H1 (cell line): ENCODE data around the gene IQGAP1. TPM values are rescaled to one million over a fixed set of nuclear protein-coding genes. Genes with fewer than 3 reads are reported as not detected.

Experiments used
- CTCF ChIA-PET: fragments of 300-600 bp; sonication (Branson Sonifier 250); formaldehyde crosslinking; loops from one replicate; lab custom pipeline; 2021; ENCODE audit not compliant: partially characterized antibody; lab: Charles Lee
- POLR2A ChIA-PET: fragments of 300-600 bp; sonication (Branson Sonifier 250); formaldehyde crosslinking; loops from one replicate; lab custom pipeline; 2021; ENCODE audit warnings: inconsistent platforms; ENCODE audit not compliant: partially characterized antibody; lab: Charles Lee
- DNase-seq, 2 experiments: peaks; one replicate each; pipeline versions ENCODE4 v3.0.0 to v3.0.0-alpha.2; 2010 to 2022; ENCODE audit warnings: low spot score in 2 of 2, low read depth in 1 of 2, mixed read lengths in 1 of 2
- FAIRE-seq: peaks from 2 replicates; lab custom pipeline; 2011; peaks lifted over from hg19 to GRCh38; lab: Jason Lieb, UNC
- H2AFZ ChIP-seq: 2 replicates; pipeline ENCODE4 v1.8.1; 2012; ENCODE audit warnings: low read length, inconsistent platforms
- H2AK5ac ChIP-seq: 2 replicates; pipeline ENCODE4 v1.6.1; 2013; ENCODE audit warnings: low read depth, low read length
- H2BK120ac ChIP-seq: replicated peaks from 2 replicates; pipeline ENCODE3; 2013; ENCODE audit warnings: low read depth, low read length, inconsistent platforms
- H2BK12ac ChIP-seq: 2 replicates; pipeline ENCODE4 v1.6.1; 2013; ENCODE audit warnings: low read depth, low read length
- H2BK15ac ChIP-seq: 2 replicates; pipeline ENCODE4 v1.6.1; 2013; ENCODE audit warnings: low read length
- H2BK20ac ChIP-seq: 2 replicates; pipeline ENCODE4 v1.6.1; 2013; ENCODE audit warnings: low read length
- H2BK5ac ChIP-seq: 2 replicates; pipeline ENCODE4 v1.6.1; 2013; ENCODE audit warnings: low read depth, low read length
- H3K14ac ChIP-seq: 2 replicates; pipeline ENCODE4 v1.6.1; 2013; ENCODE audit warnings: inconsistent platforms; ENCODE audit not compliant: insufficient read length
- H3K18ac ChIP-seq: 2 replicates; pipeline ENCODE4 v1.6.1; 2013; ENCODE audit warnings: low read length; ENCODE audit errors: extremely low read depth
- H3K23ac ChIP-seq: 2 replicates; pipeline ENCODE4 v1.6.1; 2013; ENCODE audit warnings: inconsistent platforms; ENCODE audit not compliant: insufficient read length
- H3K23me2 ChIP-seq: 2 replicates; pipeline ENCODE4 v1.6.1; 2013; ENCODE audit warnings: low read depth, low read length
- H3K27ac ChIP-seq: 2 replicates; pipeline ENCODE4 v1.6.1; 2011; ENCODE audit warnings: low read depth, low read length, inconsistent platforms
- H3K27me3 ChIP-seq, 4 experiments: replicated peaks in 1 of 4; 1 replicate in 1 of 4; 2 replicates in 3 of 4; pipeline versions ENCODE4 v1.6.1 to v1.8.1; 2011 to 2013; ENCODE audit warnings: low read length in 3 of 4, mild to moderate bottlenecking in 3 of 4, inconsistent platforms in 2 of 4, mixed read lengths in 2 of 4, moderate library complexity in 1 of 4; ENCODE audit not compliant: control insufficient read depth in 3 of 4, insufficient read depth in 3 of 4; ENCODE audit errors: extremely low read depth in 1 of 4
- H3K36me3 ChIP-seq, 4 experiments: 2 replicates each; pipeline versions ENCODE4 v1.6.1 to v1.8.1; 2011 to 2013; ENCODE audit warnings: mild to moderate bottlenecking in 4 of 4, low read length in 3 of 4, moderate library complexity in 2 of 4, control low read depth in 1 of 4, inconsistent platforms in 1 of 4; ENCODE audit not compliant: insufficient read depth in 4 of 4, control insufficient read depth in 2 of 4
- H3K4ac ChIP-seq: replicated peaks from 2 replicates; pipeline ENCODE3; 2013; ENCODE audit warnings: low read length, low read depth, mixed read lengths, inconsistent platforms; ENCODE audit not compliant: insufficient read length
- H3K4me1 ChIP-seq, 4 experiments: replicated peaks in 1 of 4; 1 replicate in 1 of 4; 2 replicates in 3 of 4; pipeline versions ENCODE4 v1.6.1 to v1.8.1; 2011 to 2013; ENCODE audit warnings: low read length in 3 of 4, inconsistent platforms in 2 of 4, mixed read lengths in 1 of 4; ENCODE audit not compliant: insufficient read depth in 4 of 4, control insufficient read depth in 3 of 4
- H3K4me2 ChIP-seq, 2 experiments: 2 replicates each; pipeline versions ENCODE4 v1.6.1 to v1.8.1; 2011 to 2013; ENCODE audit warnings: low read depth in 2 of 2, low read length in 2 of 2, control low read depth in 1 of 2, inconsistent platforms in 1 of 2, mild to moderate bottlenecking in 1 of 2; ENCODE audit not compliant: insufficient read depth in 1 of 2
- H3K4me3 ChIP-seq, 4 experiments: fragments of 200-600, 300-600 bp in 1 of 4; sonication (generic), shearing (Covaris generic), sonication (Bioruptor Twin) in 1 of 4; 2 replicates each; pipeline versions ENCODE4 v1.5.1 to v1.8.1; 2011 to 2016; ENCODE audit warnings: low read length in 4 of 4, low read depth in 3 of 4, control low read depth in 2 of 4, inconsistent platforms in 2 of 4, mild to moderate bottlenecking in 2 of 4, mixed read lengths in 1 of 4, moderate library complexity in 1 of 4; ENCODE audit not compliant: insufficient read depth in 2 of 4; ENCODE audit errors: extremely low read depth in 1 of 4
- H3K56ac ChIP-seq: replicated peaks from 2 replicates; pipeline ENCODE3; 2013; ENCODE audit warnings: low read depth, mild to moderate bottlenecking, mixed read lengths, low read length, inconsistent platforms; ENCODE audit not compliant: insufficient read length
- H3K79me1 ChIP-seq: 2 replicates; pipeline ENCODE4 v1.6.1; 2013; ENCODE audit warnings: low read depth, low read length, control low read depth
- H3K79me2 ChIP-seq, 2 experiments: 2 replicates each; pipeline versions ENCODE4 v1.6.1 to v1.8.1; 2012 to 2013; ENCODE audit warnings: low read length in 2 of 2, mild to moderate bottlenecking in 2 of 2, inconsistent platforms in 1 of 2; ENCODE audit not compliant: insufficient read depth in 2 of 2, control insufficient read depth in 1 of 2
- H3K9ac ChIP-seq, 4 experiments: replicated peaks in 1 of 4; 1 replicate in 1 of 4; 2 replicates in 3 of 4; pipeline versions ENCODE4 v1.6.1 to v1.8.1; 2011 to 2013; ENCODE audit warnings: low read depth in 3 of 4, low read length in 3 of 4, control low read depth in 2 of 4, mild to moderate bottlenecking in 2 of 4, moderate library complexity in 2 of 4, inconsistent platforms in 1 of 4; ENCODE audit errors: extremely low read depth in 1 of 4
- H3K9me3 ChIP-seq, 2 experiments: 2 replicates each; pipeline versions ENCODE4 v1.6.1 to v1.8.1; 2012 to 2013; ENCODE audit warnings: mild to moderate bottlenecking in 2 of 2, moderate library complexity in 2 of 2, control low read depth in 1 of 2, inconsistent platforms in 1 of 2, low read depth in 1 of 2, low read length in 1 of 2, mixed read lengths in 1 of 2; ENCODE audit not compliant: insufficient read depth in 2 of 2
- H4K20me1 ChIP-seq, 2 experiments: replicated peaks in 1 of 2; 2 replicates each; pipeline versions ENCODE3 to v1.8.1; 2011 to 2013; ENCODE audit warnings: inconsistent platforms in 2 of 2, low read length in 2 of 2, mild to moderate bottlenecking in 1 of 2; ENCODE audit not compliant: insufficient read depth in 2 of 2, control insufficient read depth in 1 of 2
- H4K5ac ChIP-seq: 2 replicates; pipeline ENCODE4 v1.6.1; 2013; ENCODE audit warnings: low read length, low read depth, mixed read lengths, inconsistent platforms; ENCODE audit not compliant: insufficient read length
- H4K8ac ChIP-seq: 2 replicates; pipeline ENCODE4 v1.8.0; 2013; ENCODE audit warnings: mild to moderate bottlenecking, moderate library complexity, low read length, inconsistent platforms; ENCODE audit not compliant: insufficient read depth; ENCODE audit errors: extremely low read depth
- H4K91ac ChIP-seq: replicated peaks from 2 replicates; pipeline ENCODE3; 2013; ENCODE audit warnings: low read length, mixed read lengths, inconsistent platforms; ENCODE audit not compliant: insufficient read length
- CREB1 ChIP-seq: IDR thresholded peaks from 2 replicates; pipeline ENCODE4 v1.6.1; 2012; ENCODE audit warnings: inconsistent platforms
- EGR1 ChIP-seq: IDR thresholded peaks from 2 replicates; pipeline ENCODE4 v1.6.1; 2011; ENCODE audit warnings: low read depth, low read length, borderline replicate concordance
- JUND ChIP-seq: IDR thresholded peaks from 2 replicates; pipeline ENCODE4 v1.6.1; 2011; ENCODE audit warnings: mild to moderate bottlenecking, improper control_type of control experiment, low read length
- NANOG ChIP-seq: IDR thresholded peaks from 2 replicates; pipeline ENCODE4 v1.6.1; 2011; ENCODE audit warnings: low read length, low read depth, mild to moderate bottlenecking, inconsistent platforms; ENCODE audit not compliant: insufficient read depth, poor library complexity, severe bottlenecking
- PHF8 ChIP-seq: fragments of 200-600 bp; sonication (generic); conservative IDR thresholded peaks from 2 replicates; pipeline ENCODE4 v1.7.1; 2012; ENCODE audit warnings: low read depth, mild to moderate bottlenecking, inconsistent platforms, low read length, moderate library complexity
- RAD21 ChIP-seq, 2 experiments: IDR thresholded peaks in 1 of 2; conservative IDR thresholded peaks in 1 of 2; 2 replicates each; pipeline ENCODE4 v1.6.1; 2011; ENCODE audit warnings: low read depth in 2 of 2, low read length in 2 of 2, improper control_type of control experiment in 1 of 2, inconsistent platforms in 1 of 2, mild to moderate bottlenecking in 1 of 2, moderate library complexity in 1 of 2
- RBBP5 ChIP-seq: IDR thresholded peaks from 2 replicates; pipeline ENCODE4 v1.7.1; 2012; ENCODE audit warnings: low read depth, mild to moderate bottlenecking, inconsistent platforms, low read length, moderate library complexity, borderline replicate concordance
- RFX5 ChIP-seq: IDR thresholded peaks from 2 replicates; pipeline ENCODE4 v1.6.1; 2011; ENCODE audit warnings: low read depth, low read length, improper control_type of control experiment, borderline replicate concordance
- SP4 ChIP-seq: IDR thresholded peaks from 2 replicates; pipeline ENCODE4 v1.6.1; 2012; ENCODE audit warnings: low read length, inconsistent platforms
- SRF ChIP-seq: IDR thresholded peaks from 2 replicates; pipeline ENCODE4 v1.6.1; 2011; ENCODE audit warnings: mild to moderate bottlenecking, low read depth, low read length, moderate library complexity
- TCF12 ChIP-seq: IDR thresholded peaks from 2 replicates; pipeline ENCODE4 v1.6.1; 2011; ENCODE audit warnings: low read depth, mild to moderate bottlenecking, low read length
- YY1 ChIP-seq: IDR thresholded peaks from 2 replicates; pipeline ENCODE4 v1.6.1; 2011; ENCODE audit warnings: low read depth, mild to moderate bottlenecking, low read length
- WGBS, 2 experiments: shearing (Covaris generic) in 1 of 2; methylation state at CpG; one replicate each; pipeline versions ENCODE4 v1.1.6 to v1.1.7; 2013 to 2015; ENCODE audit warnings: low lambda C conversion rate in 2 of 2, mixed read lengths in 2 of 2, inconsistent platforms in 1 of 2, low coverage in 1 of 2, missing lambda C conversion rate in 1 of 2; ENCODE audit not compliant: insufficient replicate concordance in 2 of 2, insufficient coverage in 1 of 2, insufficient read length in 1 of 2; ENCODE audit errors: extremely low coverage in 1 of 2, missing lambda C conversion rate in 1 of 2; 5-methylcytosine and 5-hydroxymethylcytosine counted together
- polyA plus RNA-seq, 7 experiments: library from polyadenylated mRNA; depleted of rRNA in 3 of 7; stranded (reverse) in 5 of 7; unstranded in 2 of 7; fragments of >200 nt in 5 of 7; fragments of 200-250 nt in 2 of 7; gene quantifications; 1 replicate in 5 of 7; 2 replicates in 1 of 7; 4 replicates in 1 of 7; pipeline versions ENCODE4 v1.2.1 to v1.2.3, GENCODE V29; 2011 to 2013; ENCODE audit warnings: missing spikeins in 2 of 7, mixed read lengths in 2 of 7
- total RNA-seq: library from RNA; stranded (reverse); fragmentation: NEBNext Ultra II Directional; extraction: Animal tissue kit (Norgen Biotek cat#: 25700); gene quantifications from 2 replicates; pipeline ENCODE4 v1.2.1, GENCODE V29; 2021
- TF ChIP-seq, protein P1 (sequence below): IDR thresholded peaks from 2 replicates; pipeline ENCODE4 v1.6.1; 2011; ENCODE audit warnings: low read length, improper control_type of control experiment
- TF ChIP-seq, protein P2 (sequence below): IDR thresholded peaks from 2 replicates; pipeline ENCODE4 v1.6.1; 2012; ENCODE audit warnings: inconsistent platforms

Gene IQGAP1
- total and polyA plus RNA-seq, 2 of the 8 experiments (the other 6 are each of a cell fraction or from before 2014, with no cell fraction given), result 56.0 to 138 TPM

DNA sequence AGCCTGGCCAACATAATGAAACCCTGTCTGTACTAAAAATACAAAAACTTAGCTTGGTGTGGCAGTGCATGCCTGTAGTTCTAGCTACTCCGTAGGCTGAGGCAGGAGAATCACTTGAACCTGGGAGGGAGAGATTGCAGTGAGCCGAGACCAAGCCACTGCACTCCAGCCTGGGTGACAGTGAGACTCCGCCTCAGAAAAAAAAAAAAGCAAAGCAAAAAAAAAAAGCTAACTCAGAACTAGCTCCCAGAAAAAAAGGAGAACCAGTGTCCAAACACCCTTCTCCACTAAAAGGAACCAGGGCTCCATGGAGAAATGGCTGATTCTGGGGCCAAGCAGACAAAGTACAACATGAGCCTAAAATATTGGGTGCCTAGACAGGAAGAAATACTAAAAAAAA, 124.9 kb downstream of the IQGAP1 start:
- Histone ChIP-seq H3K9me3 (no peaks in the 10 kb centered on the region), H3K4ac (no peak overlapping the region), H3K56ac (no peak overlapping the region), H4K8ac (no peak overlapping the region), H3K27me3 (no peaks in the 10 kb centered on the region), H2BK12ac (no peak overlapping the region), H3K4me2 (no peak overlapping the region), H2AK5ac (no peak overlapping the region), H3K23me2 (no peaks in the 10 kb centered on the region), H3K23ac (no peak overlapping the region), H4K5ac (no peak overlapping the region), H3K36me3 (no peaks in the 10 kb centered on the region), H3K27ac (no peak overlapping the region), H4K91ac (no peak overlapping the region), H3K14ac (no peak overlapping the region), H2AFZ (no peak overlapping the region), H4K20me1 (no peaks in the 10 kb centered on the region), H3K18ac (no peak overlapping the region), H2BK120ac (no peak overlapping the region), H2BK5ac (no peak overlapping the region), H3K4me1 (no peaks in the 10 kb centered on the region), H2BK15ac (no peak overlapping the region), H3K9ac (no peak overlapping the region), H3K79me2 (no peaks in the 10 kb centered on the region), H2BK20ac (no peak overlapping the region), H3K4me3 (no peak overlapping the region), H3K79me1 (no peaks in the 10 kb centered on the region)
- DNase-seq (no peak), FAIRE-seq (no peak)
- 100% methylated on average over 1 of the region's 3 CpGs; no CpG with 5 or more reads in 1 of the 2 experiments for WGBS, 2 experiments
- CTCF ChIA-PET, result interaction anchor here (0.6 to 3.0 kb wide), 4 partner anchors 10 to 220 kb away, joined by 3 to 14 read pairs (median 3); no protein-coding TSS in a partner anchor
- POLR2A ChIA-PET, result interaction anchor here (0.6 kb wide), 1 partner anchor 759 kb away, joined by 4 read pairs; no protein-coding TSS in a partner anchor
- TF ChIP-seq TCF12, result no peak
- TF ChIP-seq JUND, result no peak
- TF ChIP-seq SP4, result no peak
- TF ChIP-seq RFX5, result no peak
- no peak for TF ChIP-seq SRF
- TF ChIP-seq EGR1, result no peak
- TF ChIP-seq RAD21 (IDR thresholded peaks at IDR 0.05 in 1 of 2, conservative IDR thresholded peaks at IDR 0.05 in 1 of 2; ENCODE audit: low read depth in 2 of 2, low read length in 2 of 2), result no peak
- no peak for TF ChIP-seq PHF8
- TF ChIP-seq YY1, result no peak
- TF ChIP-seq, protein P1, sequence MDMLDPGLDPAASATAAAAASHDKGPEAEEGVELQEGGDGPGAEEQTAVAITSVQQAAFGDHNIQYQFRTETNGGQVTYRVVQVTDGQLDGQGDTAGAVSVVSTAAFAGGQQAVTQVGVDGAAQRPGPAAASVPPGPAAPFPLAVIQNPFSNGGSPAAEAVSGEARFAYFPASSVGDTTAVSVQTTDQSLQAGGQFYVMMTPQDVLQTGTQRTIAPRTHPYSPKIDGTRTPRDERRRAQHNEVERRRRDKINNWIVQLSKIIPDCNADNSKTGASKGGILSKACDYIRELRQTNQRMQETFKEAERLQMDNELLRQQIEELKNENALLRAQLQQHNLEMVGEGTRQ, result no peak
- no peak for TF ChIP-seq NANOG
- no peak for TF ChIP-seq RBBP5
- no peak for TF ChIP-seq CREB1
- TF ChIP-seq, protein P2, sequence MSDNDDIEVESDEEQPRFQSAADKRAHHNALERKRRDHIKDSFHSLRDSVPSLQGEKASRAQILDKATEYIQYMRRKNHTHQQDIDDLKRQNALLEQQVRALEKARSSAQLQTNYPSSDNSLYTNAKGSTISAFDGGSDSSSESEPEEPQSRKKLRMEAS, result no peak
